ENCODE results near the gene TMEM120A.

TMEM120A gene

DNA sequence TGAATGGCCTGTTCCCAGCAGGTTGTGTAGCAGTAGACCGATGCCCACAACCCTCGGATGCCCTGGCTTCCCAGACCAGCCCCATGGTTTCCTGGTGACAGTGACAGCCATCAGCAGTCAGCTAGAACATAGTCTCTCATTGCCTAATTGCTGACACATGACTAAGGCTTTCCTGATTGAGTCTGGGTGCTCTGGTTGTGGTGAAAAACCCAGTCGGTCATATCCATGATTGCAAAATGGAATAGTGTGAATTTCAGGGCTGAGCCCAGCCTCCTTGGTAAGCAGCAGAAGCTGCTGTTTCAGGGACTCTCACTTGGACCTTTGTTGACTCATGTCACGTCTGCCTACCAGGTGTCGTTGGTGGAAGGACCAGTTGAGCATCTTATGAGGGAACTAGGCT, 42.9 kb downstream of the TMEM120A start:
- no peaks in the 10 kb centered on the region for H3K27me3 ChIP-seq (ENCODE audit: insufficient read depth, low read length)
- H3F3A ChIP-seq (ENCODE audit: insufficient read depth, low read length): no peaks in the 10 kb centered on the region; the same call in 1 of the 2 replicates
- H2AFZ ChIP-seq (ENCODE audit: low read length): no peak overlapping the region
- H3K4me3 ChIP-seq (ENCODE audit: low read depth, low read length, poor library complexity, severe bottlenecking): no peak overlapping the region
- H3K4me1 ChIP-seq (ENCODE audit: insufficient read depth, low read length, severe bottlenecking): peaks cover 24% of the 10 kb centered on the region
- H3K9me3 ChIP-seq (ENCODE audit: low read length): no peaks in the 10 kb centered on the region
- no peaks in the 10 kb centered on the region for H4K20me1 ChIP-seq (ENCODE audit: insufficient read depth, low read length)
- TF ChIP-seq EZH2 (IDR thresholded peaks at IDR 0.05; ENCODE audit: borderline replicate concordance, low read length): no peak
- TF ChIP-seq, protein P1, sequence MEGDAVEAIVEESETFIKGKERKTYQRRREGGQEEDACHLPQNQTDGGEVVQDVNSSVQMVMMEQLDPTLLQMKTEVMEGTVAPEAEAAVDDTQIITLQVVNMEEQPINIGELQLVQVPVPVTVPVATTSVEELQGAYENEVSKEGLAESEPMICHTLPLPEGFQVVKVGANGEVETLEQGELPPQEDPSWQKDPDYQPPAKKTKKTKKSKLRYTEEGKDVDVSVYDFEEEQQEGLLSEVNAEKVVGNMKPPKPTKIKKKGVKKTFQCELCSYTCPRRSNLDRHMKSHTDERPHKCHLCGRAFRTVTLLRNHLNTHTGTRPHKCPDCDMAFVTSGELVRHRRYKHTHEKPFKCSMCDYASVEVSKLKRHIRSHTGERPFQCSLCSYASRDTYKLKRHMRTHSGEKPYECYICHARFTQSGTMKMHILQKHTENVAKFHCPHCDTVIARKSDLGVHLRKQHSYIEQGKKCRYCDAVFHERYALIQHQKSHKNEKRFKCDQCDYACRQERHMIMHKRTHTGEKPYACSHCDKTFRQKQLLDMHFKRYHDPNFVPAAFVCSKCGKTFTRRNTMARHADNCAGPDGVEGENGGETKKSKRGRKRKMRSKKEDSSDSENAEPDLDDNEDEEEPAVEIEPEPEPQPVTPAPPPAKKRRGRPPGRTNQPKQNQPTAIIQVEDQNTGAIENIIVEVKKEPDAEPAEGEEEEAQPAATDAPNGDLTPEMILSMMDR (IDR thresholded peaks at IDR 0.05; ENCODE audit: low read length): no peak
- H3K79me2 ChIP-seq (ENCODE audit: insufficient read depth, low read length): no peaks in the 10 kb centered on the region
- H3K27ac ChIP-seq (ENCODE audit: low read depth, low read length, poor library complexity, severe bottlenecking): no peak overlapping the region
- no peak overlapping the region for H3K4me2 ChIP-seq (ENCODE audit: low read length)
- no peak overlapping the region for H3K9ac ChIP-seq (ENCODE audit: low read length)
- H3K9me2 ChIP-seq (ENCODE audit: low read depth, low read length): no peaks in the 10 kb centered on the region
- peaks cover 16% of the 10 kb centered on the region for H3K36me3 ChIP-seq (ENCODE audit: insufficient read depth, low read length)

DNA sequence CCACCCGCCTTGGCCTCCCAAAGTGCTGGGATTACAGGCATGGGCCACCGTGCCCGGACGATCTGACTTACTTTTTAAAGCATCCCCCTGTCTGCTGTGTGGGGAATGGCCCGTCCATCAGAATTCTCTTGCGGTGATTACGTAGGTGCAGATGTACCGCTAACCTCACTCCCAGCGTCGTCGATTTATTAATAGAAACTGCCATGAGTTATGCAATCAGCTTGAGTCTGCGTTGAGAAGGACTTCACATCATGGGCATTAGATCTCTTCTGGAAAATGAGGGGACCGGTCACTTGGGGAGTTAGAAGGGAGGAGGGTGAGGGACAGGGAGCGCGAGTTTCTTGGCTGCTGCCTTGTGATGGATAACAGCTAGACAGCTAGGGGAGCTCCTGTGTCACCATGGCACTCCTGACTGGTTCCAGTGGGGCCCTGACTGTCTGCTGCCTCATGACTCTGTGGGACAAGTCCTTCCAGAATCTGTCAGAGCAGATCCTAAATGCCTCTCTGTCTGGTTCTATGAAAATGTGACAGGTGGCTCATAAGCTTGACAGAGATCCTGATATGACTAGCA, 44.2 kb downstream of the TMEM120A start:
- Histone ChIP-seq H3K4me2 (ENCODE audit: low read length) (no peak overlapping the region), H3K27me3 (ENCODE audit: insufficient read depth, low read length) (no peaks in the 10 kb centered on the region), H3K27ac (ENCODE audit: low read depth, low read length, poor library complexity, severe bottlenecking) (no peak overlapping the region), H3F3A (ENCODE audit: insufficient read depth, low read length) (no peaks in the 10 kb centered on the region; the same call in 1 of the 2 replicates), H2AFZ (ENCODE audit: low read length) (no peak overlapping the region), H3K9ac (ENCODE audit: low read length) (no peak overlapping the region), H3K9me2 (ENCODE audit: low read depth, low read length) (no peaks in the 10 kb centered on the region), H3K4me1 (ENCODE audit: insufficient read depth, low read length, severe bottlenecking) (peaks cover 37% of the 10 kb centered on the region), H3K9me3 (ENCODE audit: low read length) (no peaks in the 10 kb centered on the region), H3K4me3 (ENCODE audit: low read depth, low read length, poor library complexity, severe bottlenecking) (no peak overlapping the region), H3K36me3 (ENCODE audit: insufficient read depth, low read length) (peaks cover 3% of the 10 kb centered on the region; the same call in 1 of the 2 replicates), H3K79me2 (ENCODE audit: insufficient read depth, low read length) (no peaks in the 10 kb centered on the region), H4K20me1 (ENCODE audit: insufficient read depth, low read length) (no peaks in the 10 kb centered on the region)
- TF ChIP-seq EZH2 (IDR thresholded peaks at IDR 0.05; ENCODE audit: borderline replicate concordance, low read length): no peak
- TF ChIP-seq, protein P1 (IDR thresholded peaks at IDR 0.05; ENCODE audit: low read length): no peak

DNA sequence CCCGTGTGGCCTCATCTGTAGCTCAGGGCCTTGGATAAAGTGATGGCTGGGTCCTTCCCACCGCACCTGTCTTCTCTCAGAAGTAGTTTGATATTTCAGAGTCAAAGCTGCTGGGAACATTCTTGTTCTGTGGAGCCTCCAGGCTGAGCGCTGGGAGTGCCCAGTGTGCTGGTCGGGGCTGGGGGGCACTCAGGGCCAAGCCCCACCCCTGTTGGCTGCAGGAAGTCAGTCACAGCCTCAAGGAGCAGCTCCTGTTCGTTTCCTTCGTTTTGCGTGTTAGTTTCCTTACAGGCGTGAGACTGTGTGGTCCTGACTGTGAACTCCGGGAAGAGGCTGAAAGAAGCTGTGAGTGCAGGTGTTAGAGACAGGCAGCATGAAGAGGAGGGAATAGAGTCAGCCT, 46.2 kb downstream of the TMEM120A start:
- Histone ChIP-seq H3K4me2 (ENCODE audit: low read length) (no peak overlapping the region), H3K79me2 (ENCODE audit: insufficient read depth, low read length) (no peaks in the 10 kb centered on the region), H3K27ac (ENCODE audit: low read depth, low read length, poor library complexity, severe bottlenecking) (no peak overlapping the region), H3K36me3 (ENCODE audit: insufficient read depth, low read length) (no peaks in the 10 kb centered on the region), H3F3A (ENCODE audit: insufficient read depth, low read length) (no peaks in the 10 kb centered on the region; the same call in 1 of the 2 replicates), H3K4me1 (ENCODE audit: insufficient read depth, low read length, severe bottlenecking) (peaks cover 34% of the 10 kb centered on the region), H3K4me3 (ENCODE audit: low read depth, low read length, poor library complexity, severe bottlenecking) (no peak overlapping the region), H3K9me2 (ENCODE audit: low read depth, low read length) (no peaks in the 10 kb centered on the region), H3K9me3 (ENCODE audit: low read length) (no peaks in the 10 kb centered on the region), H4K20me1 (ENCODE audit: insufficient read depth, low read length) (no peaks in the 10 kb centered on the region), H3K9ac (ENCODE audit: low read length) (no peak overlapping the region), H2AFZ (ENCODE audit: low read length) (no peak overlapping the region), H3K27me3 (ENCODE audit: insufficient read depth, low read length) (no peaks in the 10 kb centered on the region)
- no peak for TF ChIP-seq EZH2 (IDR thresholded peaks at IDR 0.05; ENCODE audit: borderline replicate concordance, low read length)
- TF ChIP-seq, protein P1 (IDR thresholded peaks at IDR 0.05; ENCODE audit: low read length): no peak

Data from OCI-LY1 (cell line).